A673 (cell line): Measurements from ENCODE around the gene ST7. TPM values are rescaled to one million over a fixed set of nuclear protein-coding genes. Genes with fewer than 3 reads are reported as not detected.

ENCODE experiments used
- BruUV-seq: library from RNA; stranded (reverse); fragments of 400-500 nt; replicated peaks from 2 replicates; lab custom pipeline; 2021; lab: Mats Ljungman, UMichigan
- CTCF ChIA-PET: fragments of 300-600 bp; sonication (Branson Sonifier 250); formaldehyde crosslinking; loops from one replicate; lab custom pipeline; 2022; ENCODE audit warnings: antibody characterized with exemption; lab: Charles Lee
- POLR2A ChIA-PET: fragments of 300-600 bp; sonication (Branson Sonifier 250); formaldehyde crosslinking; loops from one replicate; lab custom pipeline; 2022; ENCODE audit warnings: antibody characterized with exemption; ENCODE audit not compliant: low non-redundant PET; lab: Charles Lee
- DNase-seq: peaks from one replicate; pipeline ENCODE4 v3.0.0-alpha.2; 2015; ENCODE audit warnings: low spot score
- H3K27ac ChIP-seq: fragments of 200-600 bp; sonication (generic); 2 replicates; pipeline ENCODE4 v1.5.1; 2016; ENCODE audit warnings: mixed run types, low read depth, mild to moderate bottlenecking, mixed read lengths, antibody characterized with exemption, low read length; ENCODE audit not compliant: poor library complexity, severe bottlenecking
- H3K27me3 ChIP-seq: fragments of 200-600 bp; sonication (generic); replicated peaks from 2 replicates; pipeline ENCODE4 v1.6.1; 2017; ENCODE audit warnings: mixed run types, low read depth, mild to moderate bottlenecking, mixed read lengths, antibody characterized with exemption, low read length; ENCODE audit not compliant: insufficient read depth, poor library complexity
- H3K36me3 ChIP-seq: fragments of 200-600 bp; sonication (generic); 2 replicates; pipeline ENCODE4 v1.6.1; 2016; ENCODE audit warnings: mixed run types, mild to moderate bottlenecking, mixed read lengths, antibody characterized with exemption, low read length; ENCODE audit not compliant: insufficient read depth, poor library complexity, severe bottlenecking
- H3K4me1 ChIP-seq: fragments of 200-600 bp; sonication (generic); 2 replicates; pipeline ENCODE4 v1.6.1; 2017; ENCODE audit warnings: mixed run types, mild to moderate bottlenecking, mixed read lengths, antibody characterized with exemption, low read length; ENCODE audit not compliant: insufficient read depth, poor library complexity, severe bottlenecking
- H3K4me3 ChIP-seq: fragments of 200-600 bp; sonication (generic); 2 replicates; pipeline ENCODE4 v1.5.1; 2016; ENCODE audit warnings: low read depth, mixed run types, mild to moderate bottlenecking, mixed read lengths, low read length; ENCODE audit not compliant: poor library complexity, severe bottlenecking
- H3K9me3 ChIP-seq: fragments of 200-600 bp; sonication (generic); 2 replicates; pipeline ENCODE4 v1.6.1; 2016; ENCODE audit warnings: mixed run types, low read depth, mild to moderate bottlenecking, mixed read lengths, antibody characterized with exemption, low read length; ENCODE audit not compliant: poor library complexity, severe bottlenecking
- CTCF ChIP-seq: fragments of 300-800, 200-600 bp; sonication (generic); conservative IDR thresholded peaks from 2 replicates; pipeline ENCODE4 v1.5.1; 2017; ENCODE audit warnings: low read depth, mild to moderate bottlenecking, antibody characterized with exemption, low read length, moderate library complexity, mixed read lengths
- EZH2 ChIP-seq: fragments of 200-600 bp; sonication (generic); IDR thresholded peaks from 2 replicates; pipeline ENCODE4 v1.6.1; 2017; ENCODE audit warnings: borderline replicate concordance, low read depth, mild to moderate bottlenecking, mixed read lengths, antibody characterized with exemption, low read length; ENCODE audit not compliant: poor library complexity, severe bottlenecking
- intact Hi-C: fragments of 100-400 bp; cut with micrococcal nuclease; formaldehyde crosslinking; loops from one replicate; pipeline ENCODE4 v1.10.0; 2022; ENCODE audit not compliant: unreplicated experiment
- total RNA-seq: library from RNA; stranded (reverse); gene quantifications from 2 replicates; pipeline ENCODE4 v1.2.3, GENCODE V29; 2021

Gene ST7
- total RNA-seq, 1 experiment from 2014 or later, result 24.3 TPM

- ChIA-PET POLR2A (no interaction called here), CTCF (interaction anchor here (0.6 kb wide), 1 partner anchor 91 kb away, joined by 3 read pairs; no protein-coding TSS in a partner anchor)
- H3K9me3 ChIP-seq, result no peaks in the 10 kb centered on the region
- peaks cover 6% of the 10 kb centered on the region for H3K4me1 ChIP-seq
- no peak overlapping the region for H3K27ac ChIP-seq
- TF ChIP-seq CTCF, result no peak
- no peak for TF ChIP-seq EZH2
- no TSS peak for BruUV-seq
- intact Hi-C loops, result no loop called here
- H3K27me3 ChIP-seq, result no peaks in the 10 kb centered on the region
- no peak for DNase-seq
- H3K4me3 ChIP-seq, result no peak overlapping the region
- H3K36me3 ChIP-seq, result no peaks in the 10 kb centered on the region
Measured at GRCh38 chr7:117036053-117036669, 82.9 kb downstream of the ST7 start.

GRCh38 chr7:117036836-117037235 is 83.5 kb downstream of the ST7 start:
- DNase-seq, result no peak
- BruUV-seq, result no TSS peak
- no peak for TF ChIP-seq CTCF
- TF ChIP-seq EZH2, result no peak
- Histone ChIP-seq H3K36me3 (no peaks in the 10 kb centered on the region), H3K27ac (no peak overlapping the region), H3K4me3 (no peak overlapping the region), H3K4me1 (peaks cover 6% of the 10 kb centered on the region), H3K9me3 (no peaks in the 10 kb centered on the region), H3K27me3 (no peaks in the 10 kb centered on the region)
- CTCF ChIA-PET, result no interaction called here
- POLR2A ChIA-PET, result no interaction called here
- intact Hi-C loops, result no loop called here

- ChIA-PET CTCF (no interaction called here), POLR2A (no interaction called here)
- no peaks in the 10 kb centered on the region for H3K9me3 ChIP-seq
- no peak overlapping the region for H3K4me3 ChIP-seq
- no TSS peak for BruUV-seq
- H3K27ac ChIP-seq, result no peak overlapping the region
- no peaks in the 10 kb centered on the region for H3K36me3 ChIP-seq
- H3K4me1 ChIP-seq, result peaks cover 6% of the 10 kb centered on the region
- TF ChIP-seq EZH2, result no peak
- TF ChIP-seq CTCF, result no peak
- DNase-seq, result no peak
- no peaks in the 10 kb centered on the region for H3K27me3 ChIP-seq
- intact Hi-C loops, result no loop called here
Measured at GRCh38 chr7:117038408-117038807, 85.1 kb downstream of the ST7 start.
